ENCODE measurements around the gene IMMP2L. TPM values are rescaled to one million over a fixed set of nuclear protein-coding genes. Genes with fewer than 3 reads are reported as not detected.
"Not testable (repeated sequence)": the region's sequence is repeated elsewhere in the genome, so short reads cannot be mapped to it uniquely, and the experiment has no call there.

The IMMP2L gene
- total and polyA plus RNA-seq, 2 of the 13 experiments (the other 11 are each of a cell fraction or from before 2014, with no cell fraction given): 7.8 to 16.9 TPM

- no peak for TF ChIP-seq SAFB2 (CRISPR knock-in tag; IDR thresholded peaks at IDR 0.05; ENCODE audit: borderline replicate concordance, low read depth)
- no peak for TF ChIP-seq NR2F1 (CRISPR knock-in tag; IDR thresholded peaks at IDR 0.05)
- TF ChIP-seq MTF2 (CRISPR knock-in tag; IDR thresholded peaks at IDR 0.05; ENCODE audit: borderline replicate concordance): no peak
- TF ChIP-seq ZNF350 (CRISPR knock-in tag; IDR thresholded peaks at IDR 0.05; ENCODE audit: borderline replicate concordance, low read depth): no peak
These were observed 897.5 kb downstream of the IMMP2L start (continued) for GRCh38 chr7:110664803-110665202.

GRCh38 chr7:110660637-110661036 is 901.7 kb downstream of the IMMP2L start:
- POLR2A ChIA-PET; ATAC-seq; intact Hi-C loops (cut with micrococcal nuclease; ENCODE audit: unreplicated experiment); H3K36me3 ChIP-seq (replicated peaks in 1 of 2; ENCODE audit: control insufficient read depth in 1 of 2, insufficient read depth in 2 of 2, low read length in 2 of 2); DNase-seq (ENCODE audit: low spot score); H3K4me2 ChIP-seq (ENCODE audit: low read depth, low read length); H3K4me3 ChIP-seq (replicated peaks in 1 of 3; ENCODE audit: insufficient read depth in 1 of 3, low read depth in 2 of 3, low read length in 3 of 3); H4K20me1 ChIP-seq (ENCODE audit: insufficient read depth, low read length); CTCF ChIA-PET (ENCODE audit: low intra/inter-chr PET ratio, low total read pairs); H3K79me2 ChIP-seq (ENCODE audit: insufficient read depth, low read length); H3K4me1 ChIP-seq (ENCODE audit: insufficient read depth, low read length); BruUV-seq (replicated peaks); H3K27ac ChIP-seq (ENCODE audit: extremely low read length, insufficient read depth, low read length); FAIRE-seq; H3K9me3 ChIP-seq (ENCODE audit: low read length); in situ Hi-C loops (cut with HindIII; ENCODE audit: extremely low pct_ligation_motif_present, low pct_unique_long_range_greater_than_20kb); H2AFZ ChIP-seq (ENCODE audit: low read length); H3K27me3 ChIP-seq (ENCODE audit: control insufficient read depth in 1 of 2, insufficient read depth in 2 of 2, low read length in 2 of 2); H3K9ac ChIP-seq (ENCODE audit: insufficient read depth, low read depth, low read length): not testable (repeated sequence)
- 30% methylated on average over 3 of the region's 7 CpGs for WGBS (ENCODE audit: low lambda C conversion rate)

- in situ Hi-C loops (cut with HindIII; ENCODE audit: extremely low pct_ligation_motif_present, low pct_unique_long_range_greater_than_20kb): no loop called here
- ChIA-PET CTCF (ENCODE audit: low intra/inter-chr PET ratio, low total read pairs) (no interaction called here), POLR2A (no interaction called here)
- no peaks in the 10 kb centered on the region for H3K79me2 ChIP-seq (ENCODE audit: insufficient read depth, low read length)
- no peaks in the 10 kb centered on the region for H3K36me3 ChIP-seq (replicated peaks in 1 of 2; ENCODE audit: control insufficient read depth in 1 of 2, insufficient read depth in 2 of 2, low read length in 2 of 2)
- TF ChIP-seq NR0B2 (CRISPR knock-in tag; IDR thresholded peaks at IDR 0.05) (no peak), NFKBIZ (CRISPR knock-in tag; IDR thresholded peaks at IDR 0.05) (no peak), HOXA5 (CRISPR knock-in tag; IDR thresholded peaks at IDR 0.05) (no peak), ZNF616 (CRISPR knock-in tag; IDR thresholded peaks at IDR 0.05; ENCODE audit: low read depth) (no peak), ZNF564 (CRISPR knock-in tag; IDR thresholded peaks at IDR 0.05) (no peak)
- no peak overlapping the region for H3K4me3 ChIP-seq (replicated peaks in 1 of 3; ENCODE audit: insufficient read depth in 1 of 3, low read depth in 2 of 3, low read length in 3 of 3)
- under 1% methylated on average over 3 of the region's 3 CpGs for whole genome bisulfite sequencing (ENCODE audit: low lambda C conversion rate)
- no peak overlapping the region for H2AFZ ChIP-seq (ENCODE audit: low read length)
- no peak overlapping the region for H3K4me2 ChIP-seq (ENCODE audit: low read depth, low read length)
- DNase-seq (ENCODE audit: low spot score) (no peak), FAIRE-seq (no peak), ATAC-seq (no peak)
- H3K9ac ChIP-seq (ENCODE audit: insufficient read depth, low read depth, low read length): no peak overlapping the region
- H4K20me1 ChIP-seq (ENCODE audit: insufficient read depth, low read length): no peaks in the 10 kb centered on the region
- no peaks in the 10 kb centered on the region for H3K27me3 ChIP-seq (ENCODE audit: control insufficient read depth in 1 of 2, insufficient read depth in 2 of 2, low read length in 2 of 2)
- H3K9me3 ChIP-seq (ENCODE audit: low read length): no peaks in the 10 kb centered on the region
- no peak overlapping the region for H3K27ac ChIP-seq (ENCODE audit: extremely low read length, insufficient read depth, low read length)
- no TSS peak for BruUV-seq (replicated peaks)
- intact Hi-C loops (cut with micrococcal nuclease; ENCODE audit: unreplicated experiment): no loop called here
- no peaks in the 10 kb centered on the region for H3K4me1 ChIP-seq (ENCODE audit: insufficient read depth, low read length)
These were observed 912.0 kb downstream of the IMMP2L start for GRCh38 chr7:110650328-110650727.

Measured in HepG2 (cell line).